Loucy (cell line): ENCODE measurements around the gene CASK.
"Not testable (repeated sequence)": the region's sequence is repeated elsewhere in the genome, so short reads cannot be mapped to it uniquely, and the experiment has no call there.

Source experiments
- H2AFZ ChIP-seq: fragments of 200-600 bp; sonication (generic); 2 replicates; pipeline ENCODE4 v1.6.0; 2016; ENCODE audit warnings: antibody characterized with exemption, mild to moderate bottlenecking, low read length, moderate library complexity
- H3F3A ChIP-seq: fragments of 200-600 bp; 2 replicates; pipeline ENCODE4 v1.6.0; 2016; ENCODE audit warnings: antibody characterized with exemption, low read depth, mild to moderate bottlenecking
- H3K27me3 ChIP-seq: fragments of 200-600 bp; sonication (generic); 2 replicates; pipeline ENCODE4 v1.6.1; 2014; ENCODE audit warnings: low read length, mild to moderate bottlenecking; ENCODE audit not compliant: insufficient read depth, poor library complexity, severe bottlenecking
- H3K36me3 ChIP-seq: fragments of 200-600 bp; sonication (generic); 2 replicates; pipeline ENCODE4 v1.6.1; 2016; ENCODE audit warnings: low read length; ENCODE audit not compliant: insufficient read depth
- H3K4me1 ChIP-seq: fragments of 200-600 bp; sonication (generic); 2 replicates; pipeline ENCODE4 v1.5.1; 2014; ENCODE audit warnings: low read length, mild to moderate bottlenecking; ENCODE audit not compliant: insufficient read depth, poor library complexity, severe bottlenecking
- H3K4me2 ChIP-seq: fragments of 200-600 bp; sonication (generic); 2 replicates; pipeline ENCODE4 v1.6.0; 2014; ENCODE audit warnings: antibody characterized with exemption, low read length, low read depth, mild to moderate bottlenecking; ENCODE audit not compliant: poor library complexity, severe bottlenecking
- H3K4me3 ChIP-seq: fragments of 200-600 bp; sonication (generic); 2 replicates; pipeline ENCODE4 v1.5.1; 2014; ENCODE audit warnings: low read length, mild to moderate bottlenecking, mixed read lengths; ENCODE audit not compliant: poor library complexity, severe bottlenecking
- H3K79me2 ChIP-seq: fragments of 200-600 bp; sonication (generic); 2 replicates; pipeline ENCODE4 v1.6.1; 2014; ENCODE audit warnings: low read length; ENCODE audit not compliant: insufficient read depth
- H3K9ac ChIP-seq: fragments of 200-600 bp; sonication (generic); 2 replicates; pipeline ENCODE4 v1.6.0; 2014; ENCODE audit warnings: mild to moderate bottlenecking, low read depth, low read length, moderate library complexity; ENCODE audit not compliant: poor library complexity, severe bottlenecking
- H3K9me2 ChIP-seq: fragments of 200-600 bp; sonication (generic); replicated peaks from 2 replicates; pipeline ENCODE4 v1.6.1; 2016; ENCODE audit warnings: low read depth, low read length, mixed read lengths
- H3K9me3 ChIP-seq: fragments of 200-600 bp; sonication (generic); 2 replicates; pipeline ENCODE4 v1.6.1; 2014; ENCODE audit warnings: mild to moderate bottlenecking, antibody characterized with exemption, low read length, low read depth; ENCODE audit not compliant: insufficient read depth
- H4K20me1 ChIP-seq: fragments of 200-600 bp; sonication (generic); 2 replicates; pipeline ENCODE4 v1.6.0; 2014; ENCODE audit warnings: antibody characterized with exemption, low read length, mild to moderate bottlenecking; ENCODE audit not compliant: insufficient read depth, poor library complexity, severe bottlenecking
- EZH2phosphoT487 ChIP-seq: fragments of 200-600 bp; IDR thresholded peaks from 2 replicates; pipeline ENCODE4 v1.6.1; 2018; ENCODE audit warnings: antibody characterized with exemption, mild to moderate bottlenecking, moderate library complexity, borderline replicate concordance
- TF ChIP-seq, protein P1 (sequence below): fragments of 200-600 bp; sonication (generic); conservative IDR thresholded peaks from 2 replicates; pipeline ENCODE4 v1.5.1; 2014; ENCODE audit warnings: mild to moderate bottlenecking, antibody characterized with exemption, low read length

CASK gene

GRCh38 chrX:41515376-41515775 lies 408.0 kb downstream of the CASK start:
- no peaks in the 10 kb centered on the region for H3K9me2 ChIP-seq
- no peaks in the 10 kb centered on the region for H3K36me3 ChIP-seq
- H3K9me3 ChIP-seq = no peaks in the 10 kb centered on the region
- no peak overlapping the region for H3K9ac ChIP-seq
- TF ChIP-seq EZH2phosphoT487 = no peak
- TF ChIP-seq, protein P1, sequence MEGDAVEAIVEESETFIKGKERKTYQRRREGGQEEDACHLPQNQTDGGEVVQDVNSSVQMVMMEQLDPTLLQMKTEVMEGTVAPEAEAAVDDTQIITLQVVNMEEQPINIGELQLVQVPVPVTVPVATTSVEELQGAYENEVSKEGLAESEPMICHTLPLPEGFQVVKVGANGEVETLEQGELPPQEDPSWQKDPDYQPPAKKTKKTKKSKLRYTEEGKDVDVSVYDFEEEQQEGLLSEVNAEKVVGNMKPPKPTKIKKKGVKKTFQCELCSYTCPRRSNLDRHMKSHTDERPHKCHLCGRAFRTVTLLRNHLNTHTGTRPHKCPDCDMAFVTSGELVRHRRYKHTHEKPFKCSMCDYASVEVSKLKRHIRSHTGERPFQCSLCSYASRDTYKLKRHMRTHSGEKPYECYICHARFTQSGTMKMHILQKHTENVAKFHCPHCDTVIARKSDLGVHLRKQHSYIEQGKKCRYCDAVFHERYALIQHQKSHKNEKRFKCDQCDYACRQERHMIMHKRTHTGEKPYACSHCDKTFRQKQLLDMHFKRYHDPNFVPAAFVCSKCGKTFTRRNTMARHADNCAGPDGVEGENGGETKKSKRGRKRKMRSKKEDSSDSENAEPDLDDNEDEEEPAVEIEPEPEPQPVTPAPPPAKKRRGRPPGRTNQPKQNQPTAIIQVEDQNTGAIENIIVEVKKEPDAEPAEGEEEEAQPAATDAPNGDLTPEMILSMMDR = no peak
- no peaks in the 10 kb centered on the region for H3K79me2 ChIP-seq
- no peak overlapping the region for H3K4me3 ChIP-seq
- H3K27me3 ChIP-seq = no peaks in the 10 kb centered on the region
- no peak overlapping the region for H3K4me2 ChIP-seq
- H3F3A ChIP-seq = no peaks in the 10 kb centered on the region
- no peaks in the 10 kb centered on the region for H4K20me1 ChIP-seq
- H3K4me1 ChIP-seq = no peaks in the 10 kb centered on the region
- no peak overlapping the region for H2AFZ ChIP-seq

GRCh38 chrX:41514179-41514578 lies 409.2 kb downstream of the CASK start:
- Histone ChIP-seq H3K36me3 (no peaks in the 10 kb centered on the region), H3K9ac (no peak overlapping the region), H3K4me1 (no peaks in the 10 kb centered on the region), H2AFZ (no peak overlapping the region), H3K4me3 (no peak overlapping the region), H3K4me2 (no peak overlapping the region), H3F3A (no peaks in the 10 kb centered on the region), H3K9me2 (no peaks in the 10 kb centered on the region), H3K27me3 (no peaks in the 10 kb centered on the region), H3K79me2 (no peaks in the 10 kb centered on the region), H4K20me1 (no peaks in the 10 kb centered on the region), H3K9me3 (no peaks in the 10 kb centered on the region)
- TF ChIP-seq EZH2phosphoT487 = no peak
- TF ChIP-seq, protein P1 = no peak

DNA sequence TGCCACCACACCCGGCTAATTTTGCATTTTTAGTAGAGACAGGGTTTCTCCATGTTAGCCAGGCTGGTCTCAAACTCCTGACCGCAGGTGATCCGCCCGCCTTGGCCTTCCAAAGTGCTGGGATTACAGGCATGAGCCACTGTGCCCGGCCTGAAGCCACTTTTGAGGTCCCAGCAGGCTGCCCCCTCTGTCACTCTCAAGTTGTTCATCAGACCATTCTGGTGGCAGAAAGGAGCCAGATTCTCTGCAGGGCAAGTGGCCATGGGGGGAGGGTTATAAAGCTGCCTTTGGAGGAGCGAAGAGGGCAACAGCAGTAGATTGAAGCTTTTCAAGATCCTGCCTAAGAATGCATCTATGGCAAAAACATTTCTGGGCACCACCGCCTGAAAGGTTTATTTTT lies 410.5 kb downstream of the CASK start:
- not testable (repeated sequence) for H3K4me2 ChIP-seq, H3K9me2 ChIP-seq, H4K20me1 ChIP-seq, H3F3A ChIP-seq, H3K79me2 ChIP-seq, H3K27me3 ChIP-seq, H3K9me3 ChIP-seq, H2AFZ ChIP-seq, H3K36me3 ChIP-seq, H3K4me1 ChIP-seq, H3K4me3 ChIP-seq, H3K9ac ChIP-seq

DNA sequence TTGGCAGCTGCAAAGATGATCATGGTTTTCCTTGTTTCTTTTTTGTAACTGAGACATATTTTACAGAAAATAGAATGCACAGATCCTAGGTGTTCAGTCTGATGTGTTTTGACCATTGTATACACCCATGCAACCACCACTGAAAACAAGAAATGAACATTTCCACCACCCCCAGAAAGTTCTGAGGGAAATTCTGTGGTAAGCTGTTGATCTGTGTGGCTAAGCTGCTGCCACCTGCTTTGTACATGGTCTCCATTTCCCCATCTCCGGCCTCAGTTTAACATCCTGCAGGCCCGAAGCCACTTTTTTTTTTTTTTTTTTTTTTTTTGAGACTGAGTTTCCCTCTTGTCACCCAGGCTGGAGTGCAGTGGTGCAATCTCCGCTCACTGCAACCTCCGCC lies 411.0 kb downstream of the CASK start:
- Histone ChIP-seq H3K9ac (no peak overlapping the region), H3K27me3 (no peaks in the 10 kb centered on the region), H2AFZ (no peak overlapping the region), H3K9me3 (no peaks in the 10 kb centered on the region), H3K36me3 (no peaks in the 10 kb centered on the region), H3K4me2 (no peak overlapping the region), H3K79me2 (no peaks in the 10 kb centered on the region), H3F3A (no peaks in the 10 kb centered on the region), H3K4me3 (no peak overlapping the region), H4K20me1 (no peaks in the 10 kb centered on the region), H3K4me1 (no peaks in the 10 kb centered on the region), H3K9me2 (no peaks in the 10 kb centered on the region)
- TF ChIP-seq, protein P1 = no peak
- TF ChIP-seq EZH2phosphoT487 = no peak
